Keratinocyte (primary cell): ENCODE results near the gene TRAF3IP1. TPM values are rescaled to one million over a fixed set of nuclear protein-coding genes. Genes with fewer than 3 reads are reported as not detected.

Source experiments
- DNase-seq: peaks from one replicate; pipeline ENCODE4 v3.0.0-alpha.2; 2011; ENCODE audit warnings: low read depth, missing footprints, low spot score
- FAIRE-seq: peaks from 2 replicates; lab custom pipeline; 2011; peaks lifted over from hg19 to GRCh38; lab: Jason Lieb, UNC
- H2AFZ ChIP-seq: 2 replicates; pipeline ENCODE4 v1.6.0; 2012; ENCODE audit warnings: low read length, control low read depth, inconsistent platforms; ENCODE audit not compliant: control insufficient read depth
- H3K27ac ChIP-seq: 2 replicates; pipeline ENCODE4 v1.5.1; 2011; ENCODE audit warnings: low read length; ENCODE audit not compliant: control insufficient read depth, insufficient read depth
- H3K27me3 ChIP-seq: 3 replicates; pipeline ENCODE4 v1.6.0; 2011; ENCODE audit warnings: low read length; ENCODE audit not compliant: control insufficient read depth, insufficient read depth; ENCODE audit errors: extremely low read depth
- H3K36me3 ChIP-seq, 2 experiments: 2 replicates in 1 of 2; 3 replicates in 1 of 2; pipeline ENCODE4 v1.5.1; 2011; ENCODE audit warnings: low read length in 2 of 2, mild to moderate bottlenecking in 1 of 2; ENCODE audit not compliant: control insufficient read depth in 2 of 2, insufficient read depth in 2 of 2; ENCODE audit errors: extremely low read depth in 1 of 2
- H3K4me1 ChIP-seq: 3 replicates; pipeline ENCODE4 v1.5.1; 2011; ENCODE audit warnings: low read length; ENCODE audit not compliant: control insufficient read depth, insufficient read depth; ENCODE audit errors: extremely low read depth
- H3K4me2 ChIP-seq: 3 replicates; pipeline ENCODE4 v1.6.0; 2011; ENCODE audit warnings: low read depth, low read length; ENCODE audit not compliant: control insufficient read depth, insufficient read depth; ENCODE audit errors: extremely low read depth
- H3K4me3 ChIP-seq, 3 experiments: fragments of 200-600 bp in 1 of 3; sonication (generic) in 1 of 3; 2 replicates in 2 of 3; 3 replicates in 1 of 3; pipeline ENCODE4 v1.5.1; 2011 to 2016; ENCODE audit warnings: low read length in 3 of 3, mild to moderate bottlenecking in 3 of 3, control low read depth in 2 of 3, inconsistent platforms in 1 of 3, low read depth in 1 of 3, mixed read lengths in 1 of 3, mixed run types in 1 of 3, moderate library complexity in 1 of 3; ENCODE audit not compliant: control insufficient read depth in 2 of 3, insufficient read depth in 2 of 3; ENCODE audit errors: extremely low read depth in 1 of 3
- H3K79me2 ChIP-seq: 2 replicates; pipeline ENCODE4 v1.6.0; 2012; ENCODE audit warnings: low read length; ENCODE audit not compliant: control insufficient read depth, insufficient read depth
- H3K9ac ChIP-seq: 3 replicates; pipeline ENCODE4 v1.6.0; 2011; ENCODE audit warnings: low read length; ENCODE audit not compliant: control insufficient read depth, insufficient read depth; ENCODE audit errors: extremely low read depth
- H3K9me1 ChIP-seq: 3 replicates; pipeline ENCODE4 v1.6.0; 2011; ENCODE audit warnings: low read length; ENCODE audit not compliant: control insufficient read depth, insufficient read depth; ENCODE audit errors: extremely low read depth
- H3K9me3 ChIP-seq: 2 replicates; pipeline ENCODE4 v1.5.1; 2012; ENCODE audit warnings: low read depth, low read length; ENCODE audit not compliant: control insufficient read depth
- H4K20me1 ChIP-seq: 3 replicates; pipeline ENCODE4 v1.6.0; 2011; ENCODE audit warnings: low read length; ENCODE audit not compliant: control insufficient read depth, insufficient read depth; ENCODE audit errors: extremely low read depth
- EZH2 ChIP-seq: IDR thresholded peaks from one replicate; pipeline ENCODE4 v1.6.1; 2012; ENCODE audit warnings: inconsistent platforms, mild to moderate bottlenecking, low read length, moderate library complexity
- dilution Hi-C: fragments of 300-500 bp; cut with MboI; formaldehyde crosslinking; loops from one replicate; pipeline ENCODE4 v1.7.0; 2020; ENCODE audit warnings: low sequenced_read_pairs; ENCODE audit not compliant: extremely low pct_ligation_motif_present
- polyA plus RNA-seq, 5 experiments: library from polyadenylated mRNA; depleted of rRNA in 3 of 5; stranded (reverse) in 3 of 5; stranded (forward) in 1 of 5; unstranded in 1 of 5; fragments of >200 nt; gene quantifications; 1 replicate in 1 of 5; 2 replicates in 3 of 5; 3 replicates in 1 of 5; pipeline versions ENCODE4 v1.2.1 to v1.2.3, GENCODE V29; 2011 to 2012; ENCODE audit warnings: missing spikeins in 2 of 5, low read depth in 1 of 5, low replicate concordance in 1 of 5
- TF ChIP-seq, protein P1 (sequence below), 3 experiments: IDR thresholded peaks in 1 of 3; conservative IDR thresholded peaks in 1 of 3; optimal IDR thresholded peaks in 1 of 3; 2 replicates in 2 of 3; 3 replicates in 1 of 3; pipeline versions ENCODE3 to v1.5.1; 2011; ENCODE audit warnings: low read length in 3 of 3, mild to moderate bottlenecking in 3 of 3, moderate library complexity in 2 of 3, control low read depth in 1 of 3, inconsistent platforms in 1 of 3; ENCODE audit not compliant: insufficient read depth in 2 of 3; ENCODE audit errors: extremely low read depth in 1 of 3

The TRAF3IP1 gene
- polyA plus RNA-seq, 1 donor (not counting 4 experiments of a cell fraction or from before 2014, with no cell fraction given): 7.0 TPM

DNA sequence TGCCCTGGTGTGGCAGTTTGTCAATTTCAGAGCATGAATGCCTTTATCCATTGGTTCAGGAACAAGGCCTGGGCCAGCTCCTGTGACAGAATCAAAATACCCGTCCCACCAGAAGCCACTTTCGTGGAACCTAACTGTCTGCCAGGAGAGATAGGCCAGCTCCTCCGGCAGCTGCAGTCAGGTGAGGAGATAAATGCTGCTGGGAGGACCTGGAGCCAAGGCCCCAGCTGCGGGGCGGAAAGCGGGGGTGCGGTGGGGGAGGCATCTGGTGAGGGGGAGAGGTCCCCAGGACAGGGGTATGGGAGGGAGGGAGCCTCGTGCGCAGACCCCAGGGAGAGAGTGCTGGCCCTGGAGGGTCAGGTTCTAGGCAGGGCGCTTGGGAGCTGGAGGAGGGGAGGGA, 102.0 kb downstream of the TRAF3IP1 start:
- no peak overlapping the region for H2AFZ ChIP-seq
- no peaks in the 10 kb centered on the region for H3K36me3 ChIP-seq
- no peak overlapping the region for H3K9ac ChIP-seq
- peaks cover 11% of the 10 kb centered on the region for H3K4me1 ChIP-seq
- FAIRE-seq (no peak), DNase-seq (no peak)
- H3K27me3 ChIP-seq: no peaks in the 10 kb centered on the region
- no peak overlapping the region for H3K4me2 ChIP-seq
- no peak overlapping the region for H3K4me3 ChIP-seq
- no peaks in the 10 kb centered on the region for H3K9me3 ChIP-seq
- H3K27ac ChIP-seq: no peak overlapping the region
- H4K20me1 ChIP-seq: no peaks in the 10 kb centered on the region
- peaks cover 2% of the 10 kb centered on the region for H3K79me2 ChIP-seq
- no peaks in the 10 kb centered on the region for H3K9me1 ChIP-seq
- TF ChIP-seq, protein P1, sequence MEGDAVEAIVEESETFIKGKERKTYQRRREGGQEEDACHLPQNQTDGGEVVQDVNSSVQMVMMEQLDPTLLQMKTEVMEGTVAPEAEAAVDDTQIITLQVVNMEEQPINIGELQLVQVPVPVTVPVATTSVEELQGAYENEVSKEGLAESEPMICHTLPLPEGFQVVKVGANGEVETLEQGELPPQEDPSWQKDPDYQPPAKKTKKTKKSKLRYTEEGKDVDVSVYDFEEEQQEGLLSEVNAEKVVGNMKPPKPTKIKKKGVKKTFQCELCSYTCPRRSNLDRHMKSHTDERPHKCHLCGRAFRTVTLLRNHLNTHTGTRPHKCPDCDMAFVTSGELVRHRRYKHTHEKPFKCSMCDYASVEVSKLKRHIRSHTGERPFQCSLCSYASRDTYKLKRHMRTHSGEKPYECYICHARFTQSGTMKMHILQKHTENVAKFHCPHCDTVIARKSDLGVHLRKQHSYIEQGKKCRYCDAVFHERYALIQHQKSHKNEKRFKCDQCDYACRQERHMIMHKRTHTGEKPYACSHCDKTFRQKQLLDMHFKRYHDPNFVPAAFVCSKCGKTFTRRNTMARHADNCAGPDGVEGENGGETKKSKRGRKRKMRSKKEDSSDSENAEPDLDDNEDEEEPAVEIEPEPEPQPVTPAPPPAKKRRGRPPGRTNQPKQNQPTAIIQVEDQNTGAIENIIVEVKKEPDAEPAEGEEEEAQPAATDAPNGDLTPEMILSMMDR (optimal IDR thresholded peaks at IDR 0.05 in 1 of 3, IDR thresholded peaks at IDR 0.05 in 1 of 3, conservative IDR thresholded peaks at IDR 0.05 in 1 of 3; ENCODE audit: extremely low read depth in 1 of 3, insufficient read depth in 2 of 3, low read length in 3 of 3): no peak
- TF ChIP-seq EZH2: no peak
- dilution Hi-C loops: no loop called here

DNA sequence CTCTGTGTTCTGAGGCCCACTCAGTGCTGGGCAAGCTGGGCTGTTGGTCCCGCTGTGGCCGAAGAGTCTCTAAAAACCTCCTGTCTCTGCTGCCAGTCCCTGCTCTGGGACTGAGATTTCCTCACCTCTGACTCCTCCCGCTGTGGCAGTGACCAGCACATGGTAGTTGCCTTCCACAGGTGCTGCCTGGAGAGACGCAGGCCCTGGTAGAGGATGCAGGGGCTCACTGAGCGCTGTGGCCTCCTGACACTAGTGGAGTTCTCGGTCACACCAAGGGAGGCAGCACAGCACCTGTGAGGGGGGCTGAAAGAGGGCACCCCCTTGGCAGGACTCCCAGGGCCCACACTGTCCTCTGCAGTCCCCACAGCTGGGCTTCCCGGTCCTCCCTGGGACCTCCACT, 102.6 kb downstream of the TRAF3IP1 start:
- H3K4me2 ChIP-seq: no peak overlapping the region
- no peaks in the 10 kb centered on the region for H3K9me3 ChIP-seq
- peaks cover 15% of the 10 kb centered on the region for H3K4me1 ChIP-seq
- FAIRE-seq (no peak), DNase-seq (no peak)
- dilution Hi-C loops: no loop called here
- H3K27ac ChIP-seq: no peak overlapping the region
- peaks cover 8% of the 10 kb centered on the region for H3K79me2 ChIP-seq
- no peak overlapping the region for H3K4me3 ChIP-seq
- no peak overlapping the region for H3K9ac ChIP-seq
- no peaks in the 10 kb centered on the region for H4K20me1 ChIP-seq
- TF ChIP-seq, protein P1 (optimal IDR thresholded peaks at IDR 0.05 in 1 of 3, IDR thresholded peaks at IDR 0.05 in 1 of 3, conservative IDR thresholded peaks at IDR 0.05 in 1 of 3; ENCODE audit: extremely low read depth in 1 of 3, insufficient read depth in 2 of 3, low read length in 3 of 3): no peak
- no peak for TF ChIP-seq EZH2
- H3K9me1 ChIP-seq: no peaks in the 10 kb centered on the region
- no peak overlapping the region for H2AFZ ChIP-seq
- no peaks in the 10 kb centered on the region for H3K36me3 ChIP-seq
- no peaks in the 10 kb centered on the region for H3K27me3 ChIP-seq
